ENCODE results near the gene GPR171. TPM values are rescaled to one million over a fixed set of nuclear protein-coding genes. Genes with fewer than 3 reads are reported as not detected.

GPR171 gene
- total and polyA plus RNA-seq, 10 donors = 2.7 to 40.4 (median 11.1) TPM

DNA sequence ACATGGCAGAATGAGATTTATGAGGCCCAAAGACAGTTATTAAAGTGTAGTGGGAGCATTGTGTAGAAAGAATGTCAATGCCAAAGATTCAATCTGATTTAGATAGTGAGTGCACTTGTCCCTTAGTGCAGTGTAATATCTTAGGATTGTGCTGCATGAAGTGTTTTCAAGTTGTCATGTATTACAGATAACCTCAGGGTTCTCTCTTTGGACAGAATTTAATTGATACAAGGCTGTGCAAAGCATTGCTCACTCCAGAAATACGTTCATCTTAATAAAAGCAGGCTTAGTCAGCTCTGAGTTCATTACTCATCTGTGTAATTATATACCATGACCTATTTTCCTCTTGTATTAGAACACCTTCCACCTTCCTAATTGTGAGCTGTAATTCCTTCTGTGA lies 16.0 kb upstream of the GPR171 start:
- Histone ChIP-seq H3K27ac (no peak overlapping the region), H3K4me3 (no peak overlapping the region), H3K9me3 (peaks cover 0 to 3% (median 0%) of the 10 kb centered on the region in 8 donors), H3K27me3 (replicated peaks in 1 of 7) (no peaks in the 10 kb centered on the region), H3K4me1 (no peaks in the 10 kb centered on the region), H3K36me3 (no peaks in the 10 kb centered on the region)
- no peak for TF ChIP-seq POLR2AphosphoS5 (IDR thresholded peaks at IDR 0.05)
- TF ChIP-seq CTCF (IDR thresholded peaks at IDR 0.05 in 8 of 11, conservative IDR thresholded peaks at IDR 0.05 in 3 of 11) = no peak
- TF ChIP-seq POLR2A (IDR thresholded peaks at IDR 0.05) = no peak
- no peak for DNase-seq
- intact Hi-C loops (cut with DNase I; ENCODE audit: low total_unique reads) = no loop called here
- WGBS, 5 donors = 42 to 75% (median 57%) methylated on average over 1 of the region's 1 CpG

GRCh38 chr3:151218136-151218535 lies 15.1 kb upstream of the GPR171 start:
- intact Hi-C loops (cut with DNase I; ENCODE audit: low total_unique reads) = no loop called here
- WGBS, 5 donors = 50 to 78% (median 60%) methylated on average over 1 of the region's 1 CpG
- no peak for DNase-seq
- Histone ChIP-seq H3K36me3 (no peaks in the 10 kb centered on the region), H3K27ac (no peak overlapping the region), H3K27me3 (replicated peaks in 1 of 7) (no peaks in the 10 kb centered on the region), H3K4me3 (no peak overlapping the region), H3K9me3 (peaks cover 0 to 3% (median 0%) of the 10 kb centered on the region in 8 donors), H3K4me1 (no peaks in the 10 kb centered on the region)
- no peak for TF ChIP-seq POLR2AphosphoS5 (IDR thresholded peaks at IDR 0.05)

DNA sequence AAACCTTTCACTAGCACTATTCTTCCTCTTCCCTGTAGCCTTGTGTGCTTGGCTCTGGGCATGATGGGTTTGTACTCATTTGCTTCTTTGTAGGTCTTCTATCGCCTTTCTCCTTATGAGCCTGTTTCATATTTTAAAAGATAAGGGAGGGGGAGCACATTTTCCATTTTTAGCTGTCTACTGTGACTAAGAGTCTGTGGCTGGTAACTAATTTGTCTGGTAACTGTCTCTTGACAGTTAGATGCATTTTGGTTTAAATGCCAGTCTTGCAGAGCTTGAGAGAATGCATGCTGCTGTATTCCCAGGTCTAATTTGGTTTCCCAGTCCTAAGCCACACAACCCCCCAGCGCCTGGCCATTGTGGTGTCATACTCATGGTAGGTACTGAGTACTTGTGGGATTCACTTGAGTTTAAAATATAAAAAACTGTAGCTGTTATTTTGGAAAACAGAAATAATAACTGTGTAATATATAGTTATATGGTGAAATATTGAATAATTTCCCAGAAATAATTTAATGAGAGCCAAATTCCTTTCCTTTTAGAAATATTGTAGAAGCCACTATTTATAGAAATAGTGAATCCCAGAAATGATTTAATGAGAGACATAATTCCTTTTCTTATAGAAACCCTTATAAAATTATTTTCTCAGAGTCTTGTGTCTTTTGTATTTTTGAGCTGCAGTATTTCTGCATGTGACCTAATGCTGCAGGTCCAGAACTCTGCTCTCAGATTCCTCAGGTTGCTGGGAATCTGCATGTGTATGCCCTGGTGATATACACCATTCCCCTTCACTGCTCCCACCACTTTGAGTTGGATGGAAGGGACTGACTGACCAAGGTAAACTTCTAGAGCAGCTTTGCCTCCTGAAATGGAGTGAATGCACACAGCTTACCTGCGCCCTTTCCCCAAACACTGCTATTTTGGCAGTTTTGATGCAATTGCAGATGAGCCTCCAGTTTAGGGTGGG lies 13.9 kb upstream of the GPR171 start:
- H3K27ac ChIP-seq = no peak overlapping the region
- peaks cover 0 to 3% (median 0%) of the 10 kb centered on the region in 8 donors for H3K9me3 ChIP-seq
- no peak for TF ChIP-seq POLR2AphosphoS5 (IDR thresholded peaks at IDR 0.05)
- H3K36me3 ChIP-seq = no peaks in the 10 kb centered on the region
- 76 to 93% (median 90%) methylated on average over 3 of the region's 3 CpGs for WGBS, 5 donors
- H3K4me3 ChIP-seq = no peak overlapping the region
- no peak for DNase-seq
- intact Hi-C loops (cut with DNase I; ENCODE audit: low total_unique reads) = no loop called here
- no peaks in the 10 kb centered on the region for H3K4me1 ChIP-seq
- no peaks in the 10 kb centered on the region for H3K27me3 ChIP-seq (replicated peaks in 1 of 7)

DNA sequence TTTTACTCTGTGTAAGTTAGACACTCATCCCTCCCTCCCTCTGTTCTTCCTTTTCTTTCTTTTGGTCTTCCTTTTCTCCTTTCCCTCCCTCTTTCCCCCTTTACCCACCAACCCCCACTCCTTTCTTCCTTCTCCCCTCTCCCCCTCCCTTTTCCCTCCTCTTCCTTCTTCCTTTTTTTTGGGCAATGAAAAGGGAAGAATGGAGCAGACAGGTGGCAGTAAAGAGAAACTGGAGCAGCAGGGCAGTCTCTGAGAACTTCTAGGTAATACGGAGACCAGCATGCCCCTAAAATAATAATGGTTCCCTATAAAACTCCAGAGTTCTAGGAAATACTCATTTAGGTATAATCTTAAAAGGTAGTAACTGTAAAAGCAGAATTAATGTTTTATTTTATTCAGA lies 11.4 kb upstream of the GPR171 start:
- intact Hi-C loops (cut with DNase I; ENCODE audit: low total_unique reads) = no loop called here
- no peak for TF ChIP-seq CTCF (IDR thresholded peaks at IDR 0.05 in 8 of 11, conservative IDR thresholded peaks at IDR 0.05 in 3 of 11)
- TF ChIP-seq POLR2A (IDR thresholded peaks at IDR 0.05) = no peak
- TF ChIP-seq POLR2AphosphoS5 (IDR thresholded peaks at IDR 0.05) = no peak
- DNase-seq = no peak
- no peak overlapping the region for H3K4me3 ChIP-seq
- H3K36me3 ChIP-seq = no peaks in the 10 kb centered on the region
- no peaks in the 10 kb centered on the region for H3K9me3 ChIP-seq
- 75 to 84% (median 78%) methylated on average over 1 of the region's 1 CpG for WGBS, 5 donors
- no peaks in the 10 kb centered on the region for H3K27me3 ChIP-seq (replicated peaks in 1 of 7)
- H3K4me1 ChIP-seq = peaks cover 0 to 21% (median 5%) of the 10 kb centered on the region in 6 donors
- H3K27ac ChIP-seq = no peak overlapping the region

DNA sequence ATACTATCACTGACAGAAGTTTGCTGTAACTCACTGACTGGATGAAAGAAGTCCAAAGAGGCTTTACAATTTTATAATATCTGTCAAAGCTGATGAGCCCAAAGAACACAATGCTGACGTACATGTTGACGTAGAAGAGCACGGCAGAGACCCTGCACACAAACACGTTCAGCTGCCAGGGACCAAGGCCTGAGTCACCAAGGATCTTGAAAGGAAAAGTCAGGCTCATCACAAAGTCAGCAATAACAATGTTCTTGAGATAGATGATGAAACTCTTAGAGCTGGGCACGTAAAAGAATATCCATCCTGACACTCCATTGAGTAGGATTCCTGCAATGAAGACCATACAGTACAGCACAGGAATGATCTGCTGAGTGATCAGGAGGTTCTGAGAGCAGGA lies 10.9 kb upstream of the GPR171 start:
- H3K4me3 ChIP-seq = no peak overlapping the region
- no peak for TF ChIP-seq CTCF (IDR thresholded peaks at IDR 0.05 in 8 of 11, conservative IDR thresholded peaks at IDR 0.05 in 3 of 11)
- no peak for TF ChIP-seq POLR2A (IDR thresholded peaks at IDR 0.05)
- TF ChIP-seq POLR2AphosphoS5 (IDR thresholded peaks at IDR 0.05) = no peak
- H3K27me3 ChIP-seq (replicated peaks in 1 of 7) = no peaks in the 10 kb centered on the region
- no peak overlapping the region for H3K27ac ChIP-seq
- H3K4me1 ChIP-seq = peaks cover 0 to 21% (median 5%) of the 10 kb centered on the region in 6 donors
- intact Hi-C loops (cut with DNase I; ENCODE audit: low total_unique reads) = no loop called here
- WGBS, 5 donors = 89 to 98% (median 93%) methylated on average over 5 of the region's 5 CpGs
- H3K9me3 ChIP-seq = no peaks in the 10 kb centered on the region
- no peak for DNase-seq
- no peaks in the 10 kb centered on the region for H3K36me3 ChIP-seq

Data from spleen (tissue), 11 donors.